NCI-H1694 treated with DMSO at 0.1 percent for 48 hours (cell line): ENCODE data around the gene SPINK4.

Experiments
- DNase-seq: peaks from one replicate; lab custom pipeline; 2025; lab: John Stamatoyannopoulos, UW

Gene SPINK4

DNA sequence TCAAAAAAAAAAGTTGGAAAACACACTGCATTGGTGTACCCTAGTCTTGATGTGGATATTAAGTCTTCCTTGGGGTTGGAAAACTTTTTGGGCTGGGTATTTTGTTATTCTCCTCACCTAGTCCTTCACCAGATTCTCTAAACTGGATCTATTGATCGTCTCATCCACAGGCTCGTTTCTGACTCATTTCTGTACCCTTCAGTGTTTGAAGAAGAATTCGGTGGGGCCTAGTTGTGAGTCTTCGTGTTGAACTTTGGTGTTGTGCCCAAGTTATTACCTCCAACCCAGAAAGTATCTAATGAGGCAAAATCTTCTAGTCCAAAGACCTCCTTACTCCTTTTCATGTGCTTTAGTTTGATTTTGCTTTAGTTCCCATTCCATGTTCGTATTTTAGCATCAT, 51.9 kb downstream of the SPINK4 start:
- no peak for DNase-seq

DNA sequence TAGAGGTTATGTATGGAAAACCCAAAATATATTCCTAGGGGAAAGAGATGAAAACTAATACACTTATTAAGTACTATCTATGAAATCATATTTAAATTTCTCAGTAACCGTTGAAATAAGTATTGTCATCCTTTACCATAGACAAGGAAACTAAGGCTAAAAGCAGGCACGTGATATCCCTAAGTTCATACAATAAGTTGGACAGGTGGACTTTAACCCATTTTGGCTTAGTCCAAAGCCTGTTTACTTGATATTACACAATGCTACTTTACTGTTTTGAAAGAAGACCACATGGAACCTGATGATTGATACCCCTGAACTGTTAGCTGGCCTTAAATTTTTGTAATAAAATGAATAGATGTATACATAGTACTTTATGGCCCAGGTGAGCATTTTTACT, 53.8 kb downstream of the SPINK4 start:
- no peak for DNase-seq

GRCh38 chr9:33294670-33295432, 54.9 kb downstream of the SPINK4 start:
- no peak for DNase-seq

DNA sequence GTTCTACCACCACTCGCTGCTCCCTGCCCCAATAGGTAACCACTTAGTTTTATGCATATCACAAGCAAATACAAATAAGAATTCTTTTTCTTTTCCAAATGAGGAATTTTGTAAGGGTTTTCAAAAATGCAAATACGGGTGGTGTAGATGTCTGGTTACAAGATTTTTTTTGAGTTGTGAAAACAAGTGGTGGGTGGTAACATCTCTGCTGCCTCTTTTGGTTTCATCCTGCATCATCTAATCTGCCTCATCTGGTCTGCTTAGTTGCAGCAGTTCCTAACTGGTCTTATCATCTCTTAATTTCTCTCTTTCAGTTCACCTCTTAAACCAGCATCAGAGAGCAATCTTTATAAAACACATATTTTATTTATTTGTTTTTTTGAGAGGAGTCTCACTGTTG, 55.6 kb downstream of the SPINK4 start:
- DNase-seq = no peak

DNA sequence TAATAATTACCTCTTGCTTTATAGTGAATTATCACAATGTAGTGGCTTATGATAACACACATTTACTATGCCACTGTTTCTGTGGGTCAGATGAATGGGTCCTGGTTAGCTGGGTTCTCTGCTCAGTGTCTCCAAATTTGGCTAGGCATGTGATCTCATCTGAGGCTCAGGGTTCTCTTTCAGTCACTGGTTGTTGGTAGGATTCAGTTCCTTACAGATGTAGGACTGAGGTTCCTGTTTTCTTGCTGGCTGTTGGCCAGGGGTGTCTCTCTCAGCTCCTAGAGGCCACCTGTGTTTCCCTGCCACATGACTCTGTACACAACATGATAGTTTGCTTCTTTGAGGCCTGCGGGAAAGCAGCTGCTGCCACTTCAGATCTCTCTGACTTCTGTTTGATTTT, 57.5 kb downstream of the SPINK4 start:
- DNase-seq = no peak
